ENCODE data around the gene TFDP1.

The TFDP1 gene

GRCh38 chr13:113649212-113649611 lies 64.7 kb downstream of the TFDP1 start:
- no peak for DNase-seq (ENCODE audit: low read depth in 1 of 2, low spot score in 1 of 2)

GRCh38 chr13:113650275-113650674 lies 65.7 kb downstream of the TFDP1 start:
- no peak for DNase-seq (ENCODE audit: low read depth in 1 of 2, low spot score in 1 of 2)

- no peak for DNase-seq (ENCODE audit: low read depth in 1 of 2, low spot score in 1 of 2)
Measured at GRCh38 chr13:113650731-113651148, 66.2 kb downstream of the TFDP1 start.

GRCh38 chr13:113651511-113652403 lies 67.2 kb downstream of the TFDP1 start:
- DNase-seq (ENCODE audit: low read depth in 1 of 2, low spot score in 1 of 2), result no peak

- DNase-seq (ENCODE audit: low read depth in 1 of 2, low spot score in 1 of 2), result no peak
Measured at GRCh38 chr13:113652404-113653263, 68.1 kb downstream of the TFDP1 start.

GRCh38 chr13:113653264-113654174 lies 69.0 kb downstream of the TFDP1 start:
- no peak for DNase-seq (ENCODE audit: low read depth in 1 of 2, low spot score in 1 of 2)

- no peak for DNase-seq (ENCODE audit: low read depth in 1 of 2, low spot score in 1 of 2)
Measured at GRCh38 chr13:113654175-113654560, 69.6 kb downstream of the TFDP1 start.

GRCh38 chr13:113654591-113655345 lies 70.2 kb downstream of the TFDP1 start:
- no peak for DNase-seq (ENCODE audit: low read depth in 1 of 2, low spot score in 1 of 2)

GRCh38 chr13:113655346-113656002 lies 70.9 kb downstream of the TFDP1 start:
- DNase-seq (ENCODE audit: low read depth in 1 of 2, low spot score in 1 of 2), result no peak

- no peak for DNase-seq (ENCODE audit: low read depth in 1 of 2, low spot score in 1 of 2)
Measured at GRCh38 chr13:113656003-113656588, 71.5 kb downstream of the TFDP1 start.

GRCh38 chr13:113656831-113657671 lies 72.5 kb downstream of the TFDP1 start:
- no peak for DNase-seq (ENCODE audit: low read depth in 1 of 2, low spot score in 1 of 2)

GRCh38 chr13:113657851-113658741 lies 73.5 kb downstream of the TFDP1 start, which contains the start of gene ATP4B:
Gene ATP4B (minus strand): TSS chr13:113658198. CDS start chr13:113658144, 54 bp downstream.
- no peak for DNase-seq (ENCODE audit: low read depth in 1 of 2, low spot score in 1 of 2)

GRCh38 chr13:113658836-113659235 lies 74.3 kb downstream of the TFDP1 start:
- no peak for DNase-seq (ENCODE audit: low read depth in 1 of 2, low spot score in 1 of 2)

GRCh38 chr13:113659337-113659736 lies 74.8 kb downstream of the TFDP1 start:
- no peak for DNase-seq (ENCODE audit: low read depth in 1 of 2, low spot score in 1 of 2)

GRCh38 chr13:113660066-113660465 lies 75.5 kb downstream of the TFDP1 start:
- no peak for DNase-seq (ENCODE audit: low read depth in 1 of 2, low spot score in 1 of 2)

- DNase-seq (ENCODE audit: low read depth in 1 of 2, low spot score in 1 of 2), result no peak
Measured at GRCh38 chr13:113661509-113661908, 77.0 kb downstream of the TFDP1 start.

- no peak for DNase-seq (ENCODE audit: low read depth in 1 of 2, low spot score in 1 of 2)
Measured at GRCh38 chr13:113663934-113664333, 79.4 kb downstream of the TFDP1 start.
